Caco-2 (cell line): ENCODE results near the gene GTPBP1. TPM values are rescaled to one million over a fixed set of nuclear protein-coding genes. Genes with fewer than 3 reads are reported as not detected.
A peak's percentile ranks its signal among the peaks of the same experiment; 100 is the strongest.

Experiments used
- BruUV-seq: library from RNA; stranded (reverse); fragments of 400-500 nt; replicated peaks from 2 replicates; lab custom pipeline; 2021; lab: Mats Ljungman, UMichigan
- CTCF ChIA-PET: fragments of 300-600 bp; sonication (Branson Sonifier 250); formaldehyde crosslinking; loops from one replicate; lab custom pipeline; 2022; ENCODE audit warnings: antibody characterized with exemption; lab: Charles Lee
- POLR2A ChIA-PET: fragments of 300-600 bp; sonication (Branson Sonifier 250); formaldehyde crosslinking; loops from one replicate; lab custom pipeline; 2022; ENCODE audit warnings: antibody characterized with exemption; lab: Charles Lee
- DNase-seq, 2 experiments: peaks; one replicate each; pipeline versions ENCODE4 v3.0.0 to v3.0.0-alpha.2; 2020 to 2022
- H3K27me3 ChIP-seq: replicated peaks from 2 replicates; pipeline ENCODE4 v1.6.0; 2011; ENCODE audit warnings: low read length; ENCODE audit not compliant: control insufficient read depth, insufficient read depth
- H3K36me3 ChIP-seq: 2 replicates; pipeline ENCODE4 v1.5.1; 2011; ENCODE audit warnings: low read length; ENCODE audit not compliant: control insufficient read depth, insufficient read depth
- H3K4me1 ChIP-seq: fragments of 250-450 bp; sonication (Bioruptor Pico); 2 replicates; pipeline ENCODE4 v1.5.1; 2020; ENCODE audit warnings: mild to moderate bottlenecking
- H3K4me3 ChIP-seq: 2 replicates; pipeline ENCODE4 v1.5.1; 2011; ENCODE audit warnings: low read depth, mild to moderate bottlenecking, control low read depth, low read length
- H3K9me3 ChIP-seq: fragments of 250-450 bp; sonication (Bioruptor Pico); 2 replicates; pipeline ENCODE4 v1.5.1; 2020; ENCODE audit warnings: mild to moderate bottlenecking, moderate library complexity
- H3K27ac Mint-ChIP-seq: one replicate; pipeline ENCODE4 v1.8.0; 2022; ENCODE audit warnings: mixed read lengths; ENCODE audit not compliant: unreplicated experiment
- H3K27me3 Mint-ChIP-seq: one replicate; pipeline ENCODE4 v1.8.0; 2022; ENCODE audit warnings: mixed read lengths; ENCODE audit not compliant: insufficient read depth, unreplicated experiment
- H3K36me3 Mint-ChIP-seq: one replicate; pipeline ENCODE4 v1.8.0; 2022; ENCODE audit warnings: mild to moderate bottlenecking, mixed read lengths; ENCODE audit not compliant: insufficient read depth, unreplicated experiment
- H3K4me1 Mint-ChIP-seq: one replicate; pipeline ENCODE4 v1.8.0; 2022; ENCODE audit warnings: low read depth, mixed read lengths; ENCODE audit not compliant: unreplicated experiment
- H3K4me3 Mint-ChIP-seq: one replicate; pipeline ENCODE4 v1.8.0; 2022; ENCODE audit warnings: mild to moderate bottlenecking, moderate library complexity, mixed read lengths; ENCODE audit not compliant: unreplicated experiment
- H3K9me3 Mint-ChIP-seq: one replicate; pipeline ENCODE4 v1.8.0; 2022; ENCODE audit warnings: mixed read lengths; ENCODE audit not compliant: unreplicated experiment
- intact Hi-C: fragments of 100-400 bp; cut with micrococcal nuclease; formaldehyde crosslinking; loops from one replicate; pipeline ENCODE4 v1.10.0; 2022; ENCODE audit not compliant: unreplicated experiment
- total RNA-seq: library from RNA; stranded (reverse); gene quantifications from 2 replicates; pipeline ENCODE4 v1.2.3, GENCODE V29; 2022
- TF ChIP-seq, protein P1 (sequence below), 2 experiments: fragments of 200-600 bp in 1 of 2; IDR thresholded peaks; 1 replicate in 1 of 2; 2 replicates in 1 of 2; pipeline versions ENCODE4 v1.5.1 to v1.8.0; 2011 to 2022; ENCODE audit warnings: antibody characterized with exemption in 1 of 2, control low read depth in 1 of 2, inconsistent platforms in 1 of 2, low read depth in 1 of 2, low read length in 1 of 2, mild to moderate bottlenecking in 1 of 2, moderate library complexity in 1 of 2; ENCODE audit not compliant: insufficient read depth in 1 of 2, severe bottlenecking in 1 of 2, unreplicated experiment in 1 of 2

Gene GTPBP1
- total RNA-seq, 1 experiment from 2014 or later = 47.2 TPM

DNA sequence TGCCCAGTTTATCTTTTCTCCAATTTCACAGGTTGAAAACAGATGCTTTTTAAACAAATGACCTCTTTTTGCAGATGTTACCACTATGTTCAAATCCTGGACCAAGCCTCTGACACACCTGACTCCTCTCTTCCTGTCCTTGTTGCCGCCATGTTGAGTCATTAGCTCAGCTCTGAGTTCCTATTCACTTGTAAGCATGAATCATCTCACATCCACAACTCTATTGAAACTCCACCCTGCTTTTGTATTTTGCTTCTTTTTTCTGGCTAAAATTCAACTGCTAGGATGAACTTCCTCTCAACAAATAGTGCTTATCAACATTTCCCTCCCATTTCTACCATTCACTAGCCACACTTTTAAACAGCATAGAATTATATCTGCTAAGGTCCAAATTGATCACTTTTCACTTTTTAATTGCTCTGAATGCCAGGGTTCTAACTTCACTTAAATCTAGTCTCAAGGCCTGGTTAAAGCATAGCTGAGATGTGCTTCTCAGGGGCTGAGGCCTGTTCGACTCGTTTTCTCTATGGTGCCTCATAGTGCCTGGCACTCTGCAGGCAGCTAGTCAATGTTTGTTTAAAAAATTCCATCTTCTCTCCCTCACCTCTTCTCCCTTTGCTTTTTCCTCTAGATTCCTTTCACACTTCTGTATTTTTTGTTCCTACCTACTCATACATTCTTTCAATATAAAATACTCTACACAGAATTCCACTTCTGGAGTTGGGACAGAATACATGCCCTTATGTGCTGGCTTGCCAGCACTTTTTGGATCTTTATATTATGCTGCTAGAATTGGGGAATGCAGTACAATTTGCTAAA is 8.9 kb upstream of the GTPBP1 start:
- no TSS peak for BruUV-seq
- DNase-seq = peak; percentile 67 to 78
- Histone ChIP-seq H3K4me1 (peaks cover 59% of the 10 kb centered on the region), H3K27me3 (no peaks in the 10 kb centered on the region), H3K9me3 (no peaks in the 10 kb centered on the region), H3K4me3 (peak overlapping the region; percentile 3; the same call in 1 of the 2 replicates), H3K36me3 (peaks cover 6% of the 10 kb centered on the region; the same call in 1 of the 2 replicates)
- Mint-ChIP-seq H3K9me3 (no peaks in the 10 kb centered on the region), H3K36me3 (peaks cover 86% of the 10 kb centered on the region), H3K27ac (peak overlapping the region; percentile 100), H3K27me3 (no peaks in the 10 kb centered on the region), H3K4me1 (peaks cover 37% of the 10 kb centered on the region), H3K4me3 (peak overlapping the region; percentile 87)
- ChIA-PET POLR2A (interaction anchor here (0.7 to 1.9 kb wide), 3 partner anchors 9 to 182 kb away, joined by 5 to 17 read pairs (median 14); partner anchors contain the start of genes GTPBP1 and TOMM22), CTCF (interaction anchor here (1.1 to 1.5 kb wide), 2 partner anchors 15 to 28 kb away, joined by 4 to 7 read pairs; partner anchors contain the start of gene TOMM22)
- intact Hi-C loops = no loop called here
- TF ChIP-seq, protein P1, sequence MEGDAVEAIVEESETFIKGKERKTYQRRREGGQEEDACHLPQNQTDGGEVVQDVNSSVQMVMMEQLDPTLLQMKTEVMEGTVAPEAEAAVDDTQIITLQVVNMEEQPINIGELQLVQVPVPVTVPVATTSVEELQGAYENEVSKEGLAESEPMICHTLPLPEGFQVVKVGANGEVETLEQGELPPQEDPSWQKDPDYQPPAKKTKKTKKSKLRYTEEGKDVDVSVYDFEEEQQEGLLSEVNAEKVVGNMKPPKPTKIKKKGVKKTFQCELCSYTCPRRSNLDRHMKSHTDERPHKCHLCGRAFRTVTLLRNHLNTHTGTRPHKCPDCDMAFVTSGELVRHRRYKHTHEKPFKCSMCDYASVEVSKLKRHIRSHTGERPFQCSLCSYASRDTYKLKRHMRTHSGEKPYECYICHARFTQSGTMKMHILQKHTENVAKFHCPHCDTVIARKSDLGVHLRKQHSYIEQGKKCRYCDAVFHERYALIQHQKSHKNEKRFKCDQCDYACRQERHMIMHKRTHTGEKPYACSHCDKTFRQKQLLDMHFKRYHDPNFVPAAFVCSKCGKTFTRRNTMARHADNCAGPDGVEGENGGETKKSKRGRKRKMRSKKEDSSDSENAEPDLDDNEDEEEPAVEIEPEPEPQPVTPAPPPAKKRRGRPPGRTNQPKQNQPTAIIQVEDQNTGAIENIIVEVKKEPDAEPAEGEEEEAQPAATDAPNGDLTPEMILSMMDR (IDR thresholded peaks at IDR 0.05; ENCODE audit: insufficient read depth in 1 of 2, low read depth in 1 of 2, low read length in 1 of 2, severe bottlenecking in 1 of 2, unreplicated experiment in 1 of 2) = no peak

DNA sequence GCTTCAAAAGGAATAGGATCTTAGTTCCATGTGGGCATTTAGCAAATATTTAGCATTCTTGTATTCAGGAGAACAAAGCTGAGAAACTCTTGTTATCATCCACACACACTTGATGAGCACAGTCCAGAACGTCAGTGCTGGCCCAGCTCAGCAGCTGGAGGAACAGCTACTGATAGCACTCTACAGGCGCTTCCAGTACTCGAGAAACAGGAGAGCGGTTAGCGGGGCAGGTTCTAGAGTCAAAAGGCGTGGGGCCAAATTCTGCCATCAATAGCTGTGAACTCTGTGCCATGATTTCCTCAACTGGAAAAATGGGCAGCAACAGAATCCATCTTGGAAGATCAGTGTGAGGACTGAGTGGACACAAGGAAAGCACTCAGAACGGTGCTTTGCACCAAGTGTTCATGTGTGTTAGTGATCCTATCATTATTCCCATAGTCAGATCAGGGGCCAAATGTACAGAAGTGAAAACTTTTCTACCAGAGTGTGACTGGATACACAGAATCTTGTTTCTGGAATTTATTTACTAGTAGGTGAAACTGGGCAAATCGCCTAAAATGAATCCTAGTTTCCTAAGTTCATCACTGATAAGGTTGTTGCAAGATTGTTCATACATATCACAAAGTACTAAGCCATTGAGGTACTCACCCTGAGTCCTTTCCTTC is 8.2 kb upstream of the GTPBP1 start:
- Histone ChIP-seq H3K4me3 (peak overlapping the region; percentile 22), H3K27me3 (no peaks in the 10 kb centered on the region), H3K9me3 (no peaks in the 10 kb centered on the region), H3K4me1 (peaks cover 59% of the 10 kb centered on the region), H3K36me3 (peaks cover 6% of the 10 kb centered on the region; the same call in 1 of the 2 replicates)
- H3K36me3 Mint-ChIP-seq = peaks cover 78% of the 10 kb centered on the region
- DNase-seq = peak; percentile 64 to 69
- intact Hi-C loops = no loop called here
- peak overlapping the region; percentile 100 for H3K27ac Mint-ChIP-seq
- H3K4me3 Mint-ChIP-seq = peak overlapping the region; percentile 87
- ChIA-PET CTCF (interaction anchor here (1.1 to 1.5 kb wide), 2 partner anchors 16 to 27 kb away, joined by 4 to 7 read pairs; partner anchors contain the start of gene TOMM22), POLR2A (interaction anchor here (0.7 to 1.9 kb wide), 4 partner anchors 8 to 16 kb away, joined by 4 to 17 read pairs (median 10); partner anchors contain the start of genes GTPBP1 and TOMM22)
- TF ChIP-seq, protein P1 (IDR thresholded peaks at IDR 0.05; ENCODE audit: insufficient read depth in 1 of 2, low read depth in 1 of 2, low read length in 1 of 2, severe bottlenecking in 1 of 2, unreplicated experiment in 1 of 2) = no peak
- peaks cover 37% of the 10 kb centered on the region for H3K4me1 Mint-ChIP-seq
- H3K9me3 Mint-ChIP-seq = no peaks in the 10 kb centered on the region
- TSS peak; percentile 18 for BruUV-seq
- no peaks in the 10 kb centered on the region for H3K27me3 Mint-ChIP-seq
